IPS-NIHi7 (cell line): ENCODE data around the gene PRDM12.
"Not testable (repeated sequence)": the region's sequence is repeated elsewhere in the genome, so short reads cannot be mapped to it uniquely, and the experiment has no call there.

ENCODE experiments used
- DNase-seq: peaks from one replicate; pipeline ENCODE4 v3.0.0; 2012; ENCODE audit warnings: mixed read lengths; ENCODE audit errors: extremely low spot score

Gene PRDM12

GRCh38 chr9:130663977-130664250 lies 480 bp upstream of the PRDM12 start:
- DNase-seq, result no peak

GRCh38 chr9:130665029-130665430 lies 636 bp downstream of the PRDM12 start:
- peak; percentile 23 for DNase-seq

- DNase-seq, result peak; percentile 51
Measured at GRCh38 chr9:130665431-130666392, 1.3 kb downstream of the PRDM12 start.

GRCh38 chr9:130666393-130667119 lies 2.2 kb downstream of the PRDM12 start:
- peak; percentile 35 for DNase-seq

GRCh38 chr9:130667120-130667435 lies 2.7 kb downstream of the PRDM12 start:
- DNase-seq, result peak; percentile 16

- DNase-seq, result no peak
Measured at GRCh38 chr9:130668196-130668595, 3.8 kb downstream of the PRDM12 start.

GRCh38 chr9:130668659-130669058 lies 4.3 kb downstream of the PRDM12 start:
- DNase-seq, result peak; percentile 3

- DNase-seq, result peak; percentile 3
Measured at GRCh38 chr9:130669965-130670364, 5.6 kb downstream of the PRDM12 start.

GRCh38 chr9:130670644-130671043 lies 6.2 kb downstream of the PRDM12 start:
- DNase-seq, result no peak

GRCh38 chr9:130672466-130672865 lies 8.1 kb downstream of the PRDM12 start:
- DNase-seq, result no peak

- peak; percentile 5 for DNase-seq
Measured at GRCh38 chr9:130672933-130673615, 8.7 kb downstream of the PRDM12 start.

GRCh38 chr9:130675396-130675795 lies 11.0 kb downstream of the PRDM12 start:
- DNase-seq, result no peak

GRCh38 chr9:130677252-130677651 lies 12.9 kb downstream of the PRDM12 start:
- DNase-seq, result no peak

- DNase-seq, result peak; percentile 80
Measured at GRCh38 chr9:130680836-130681768, 16.7 kb downstream of the PRDM12 start.

- DNase-seq, result peak; percentile 36
Measured at GRCh38 chr9:130681769-130682420, 17.5 kb downstream of the PRDM12 start.

GRCh38 chr9:130682421-130683121 lies 18.2 kb downstream of the PRDM12 start:
- DNase-seq, result peak; percentile 80

- no peak for DNase-seq
Measured at GRCh38 chr9:130685104-130685503, 20.7 kb downstream of the PRDM12 start.

- not testable (repeated sequence) for DNase-seq
Measured at GRCh38 chr9:130685945-130686344, 21.6 kb downstream of the PRDM12 start.

- DNase-seq, result no peak
Measured at GRCh38 chr9:130687615-130688014, 23.2 kb downstream of the PRDM12 start.

GRCh38 chr9:130688072-130688471 lies 23.7 kb downstream of the PRDM12 start:
- no peak for DNase-seq
